IMR-90 (cell line): ENCODE data around the gene VPS35L. TPM values are rescaled to one million over a fixed set of nuclear protein-coding genes. Genes with fewer than 3 reads are reported as not detected.

Experiments used
- ATAC-seq: fragments of 200-7000 bp; cut with Tn5 transposase; 2 replicates; pipeline ENCODE4 v1.9.1; 2020; ENCODE audit warnings: low read depth, mild to moderate bottlenecking, moderate library complexity
- BruUV-seq: library from RNA; stranded (reverse); fragments of 400-500 nt; replicated peaks from 2 replicates; lab custom pipeline; 2021; lab: Mats Ljungman, UMichigan
- CTCF ChIA-PET: fragments of 300-600 bp; formaldehyde crosslinking; extraction: SDS; loops from one replicate; lab custom pipeline; 2021; ENCODE audit warnings: antibody characterized with exemption; lab: Yijun Ruan, JAX
- POLR2A ChIA-PET: fragments of 300-600 bp; sonication (Branson Sonifier 250); formaldehyde crosslinking; loops from one replicate; lab custom pipeline; 2022; ENCODE audit warnings: antibody characterized with exemption; ENCODE audit not compliant: unreplicated experiment; lab: Charles Lee
- DNase-seq: peaks from one replicate; pipeline ENCODE4 v3.0.0; 2013
- H2AFZ ChIP-seq: replicated peaks from 2 replicates; pipeline ENCODE3; 2013; ENCODE audit warnings: low read length, mild to moderate bottlenecking; ENCODE audit not compliant: poor library complexity
- H2AK5ac ChIP-seq: 2 replicates; pipeline ENCODE4 v1.6.1; 2013; ENCODE audit warnings: low read depth, low read length, inconsistent platforms
- H2AK9ac ChIP-seq: replicated peaks from 2 replicates; pipeline ENCODE3; 2013; ENCODE audit warnings: mild to moderate bottlenecking, low read depth, low read length, moderate library complexity; ENCODE audit not compliant: poor library complexity
- H2BK120ac ChIP-seq: 2 replicates; pipeline ENCODE4 v1.6.1; 2013; ENCODE audit warnings: low read depth, low read length, inconsistent platforms
- H2BK15ac ChIP-seq: 3 replicates; pipeline ENCODE4 v1.6.1; 2013; ENCODE audit warnings: low read depth, low read length, inconsistent platforms
- H2BK20ac ChIP-seq: 2 replicates; pipeline ENCODE4 v1.6.1; 2013; ENCODE audit warnings: low read depth, mild to moderate bottlenecking, inconsistent platforms, low read length, moderate library complexity
- H2BK5ac ChIP-seq: 2 replicates; pipeline ENCODE4 v1.6.1; 2013; ENCODE audit warnings: mild to moderate bottlenecking, low read depth, low read length, inconsistent platforms; ENCODE audit not compliant: poor library complexity, severe bottlenecking
- H3K14ac ChIP-seq: replicated peaks from 2 replicates; pipeline ENCODE4 v1.6.1; 2013; ENCODE audit warnings: low read depth, low read length, inconsistent platforms
- H3K18ac ChIP-seq: 2 replicates; pipeline ENCODE4 v1.6.1; 2013; ENCODE audit warnings: low read depth, low read length, control low read depth
- H3K23ac ChIP-seq: 2 replicates; pipeline ENCODE4 v1.6.1; 2013; ENCODE audit warnings: low read depth, low read length, inconsistent platforms
- H3K27ac ChIP-seq: 2 replicates; pipeline ENCODE4 v1.5.1; 2013; ENCODE audit warnings: mild to moderate bottlenecking, control low read depth, low read length; ENCODE audit not compliant: insufficient read depth
- H3K27me3 ChIP-seq: 2 replicates; pipeline ENCODE4 v1.6.1; 2013; ENCODE audit warnings: low read length; ENCODE audit not compliant: control insufficient read depth, insufficient read depth
- H3K36me3 ChIP-seq: 2 replicates; pipeline ENCODE4 v1.6.1; 2013; ENCODE audit warnings: low read length, mixed read lengths; ENCODE audit not compliant: control insufficient read depth, insufficient read depth
- H3K4ac ChIP-seq: 2 replicates; pipeline ENCODE4 v1.6.1; 2013; ENCODE audit warnings: low read depth, low read length, inconsistent platforms
- H3K4me1 ChIP-seq: 2 replicates; pipeline ENCODE4 v1.6.1; 2013; ENCODE audit warnings: low read length, mixed read lengths; ENCODE audit not compliant: control insufficient read depth, insufficient read depth
- H3K4me2 ChIP-seq: 2 replicates; pipeline ENCODE4 v1.6.1; 2013; ENCODE audit warnings: low read depth, mild to moderate bottlenecking, control low read depth, low read length, moderate library complexity
- H3K4me3 ChIP-seq: 2 replicates; pipeline ENCODE4 v1.5.1; 2013; ENCODE audit warnings: low read depth, mild to moderate bottlenecking, control low read depth, low read length, moderate library complexity; ENCODE audit not compliant: insufficient read depth
- H3K56ac ChIP-seq: 2 replicates; pipeline ENCODE4 v1.6.1; 2013; ENCODE audit warnings: low read length, inconsistent platforms; ENCODE audit not compliant: insufficient read depth; ENCODE audit errors: extremely low read depth
- H3K79me1 ChIP-seq, 2 experiments: 2 replicates each; pipeline ENCODE4 v1.6.1; 2013; ENCODE audit warnings: low read length in 2 of 2, inconsistent platforms in 1 of 2, low read depth in 1 of 2
- H3K9ac ChIP-seq: 2 replicates; pipeline ENCODE4 v1.6.1; 2013; ENCODE audit warnings: low read depth, low read length, control low read depth
- H3K9me1 ChIP-seq: 2 replicates; pipeline ENCODE4 v1.6.1; 2013; ENCODE audit warnings: low read length, inconsistent platforms; ENCODE audit not compliant: insufficient read depth
- H3K9me3 ChIP-seq: 2 replicates; pipeline ENCODE4 v1.6.1; 2013; ENCODE audit warnings: low read length; ENCODE audit not compliant: control insufficient read depth, insufficient read depth
- H4K20me1 ChIP-seq: 2 replicates; pipeline ENCODE4 v1.6.1; 2013; ENCODE audit warnings: low read length, inconsistent platforms; ENCODE audit not compliant: insufficient read depth
- H4K5ac ChIP-seq: 2 replicates; pipeline ENCODE4 v1.6.1; 2013; ENCODE audit warnings: mild to moderate bottlenecking, low read depth, low read length, control low read depth
- H4K8ac ChIP-seq, 2 experiments: 2 replicates each; pipeline ENCODE4 v1.6.1; 2013; ENCODE audit warnings: low read depth in 2 of 2, low read length in 2 of 2, control low read depth in 1 of 2, inconsistent platforms in 1 of 2
- H4K91ac ChIP-seq: 2 replicates; pipeline ENCODE4 v1.6.1; 2013; ENCODE audit warnings: low read depth, low read length, inconsistent platforms; ENCODE audit not compliant: insufficient read depth
- BHLHE40 ChIP-seq: fragments of 150-350 bp; IDR thresholded peaks from 2 replicates; pipeline ENCODE4 v1.6.1; 2016; ENCODE audit warnings: mild to moderate bottlenecking, low read depth, low read length
- MXI1 ChIP-seq: IDR thresholded peaks from 2 replicates; pipeline ENCODE4 v1.6.1; 2012; ENCODE audit warnings: low read depth, mild to moderate bottlenecking, low read length, moderate library complexity, borderline replicate concordance
- NFE2L2 ChIP-seq: fragments of 150-350 bp; IDR thresholded peaks from 2 replicates; pipeline ENCODE4 v1.6.1; 2016; ENCODE audit warnings: low read depth, mild to moderate bottlenecking, low read length
- RAD21 ChIP-seq: IDR thresholded peaks from 2 replicates; pipeline ENCODE4 v1.6.1; 2012; ENCODE audit warnings: low read length, improper control_type of control experiment
- RFX5 ChIP-seq: IDR thresholded peaks from 2 replicates; pipeline ENCODE4 v1.8.0; 2012; ENCODE audit warnings: low read depth, mild to moderate bottlenecking, low read length, moderate library complexity
- WGBS, 2 experiments: methylation state at CpG; one replicate each; pipeline versions ENCODE4 v1.1.5 to v1.1.7; 2013; ENCODE audit warnings: missing lambda C conversion rate in 2 of 2; ENCODE audit not compliant: insufficient read length in 1 of 2; ENCODE audit errors: extremely low coverage in 2 of 2; 5-methylcytosine and 5-hydroxymethylcytosine counted together
- dilution Hi-C: fragments of 300-500 bp; cut with HindIII; formaldehyde crosslinking; loops from one replicate; pipeline ENCODE4 v1.14.3; 2018; ENCODE audit warnings: low sequenced_read_pairs; ENCODE audit not compliant: unreplicated experiment
- in situ Hi-C: fragments of 300-500 bp; cut with MboI; formaldehyde crosslinking; loops from 3 replicates; pipeline ENCODE4 v1.14.3; 2019; ENCODE audit warnings: low sequenced_read_pairs, inconsistent platforms, mixed read lengths
- intact Hi-C: fragments of 100-400 bp; cut with micrococcal nuclease; formaldehyde crosslinking; loops from 2 replicates; pipeline ENCODE4 v1.10.0; 2022
- polyA plus RNA-seq, 3 experiments: library from polyadenylated mRNA; depleted of rRNA; stranded (reverse); fragments of >200 nt; gene quantifications; 2 replicates each; pipeline ENCODE4 v1.2.3, GENCODE V29; 2012; ENCODE audit warnings: low replicate concordance in 1 of 3
- total RNA-seq: library from RNA; depleted of rRNA; stranded (reverse); fragments of >200 nt; gene quantifications from 2 replicates; pipeline ENCODE4 v1.2.3, GENCODE V29; 2012

Gene VPS35L
- total and polyA plus RNA-seq, 2 of the 4 experiments (the other 2 are of a cell fraction): 28.0 to 40.1 TPM

DNA sequence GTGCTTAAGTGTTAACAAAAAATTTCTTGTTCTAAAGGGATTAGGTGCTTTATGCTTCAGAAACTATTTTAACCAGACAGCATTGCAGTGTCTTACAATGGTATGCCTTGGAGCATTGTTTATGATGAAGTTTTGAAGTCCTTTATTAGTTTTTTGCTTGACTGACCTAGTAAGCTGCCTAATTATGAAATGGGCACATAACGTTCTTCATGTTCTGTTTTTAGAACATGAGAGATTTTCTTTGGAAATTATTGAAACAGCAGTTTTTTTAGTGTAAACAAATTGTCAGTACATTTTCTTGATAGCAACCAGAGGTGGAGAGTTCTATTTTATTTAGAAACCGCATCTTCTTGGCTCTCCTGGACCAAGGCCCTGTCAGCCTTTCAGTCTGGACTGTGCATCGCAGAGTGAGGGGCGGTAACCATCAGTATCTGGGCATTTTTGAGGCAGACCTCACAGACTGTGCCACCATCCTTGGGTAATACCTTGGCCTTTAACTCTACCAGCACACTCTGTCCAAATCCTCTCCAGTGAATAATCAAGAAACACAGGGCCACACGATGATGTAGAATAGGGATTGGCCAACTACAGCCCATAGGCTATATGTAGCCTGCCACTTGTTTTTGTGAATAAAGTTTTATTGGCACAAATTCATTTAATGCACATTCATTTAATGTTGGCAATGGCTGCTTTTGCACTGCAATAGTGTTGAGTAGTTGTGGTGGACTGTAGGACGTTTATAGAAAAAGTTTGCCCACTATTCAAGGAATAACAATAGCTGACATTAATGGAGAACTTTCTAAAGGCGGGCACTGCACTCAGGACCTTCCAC lies 81.1 kb downstream of the VPS35L start:
- no peaks in the 10 kb centered on the region for H3K9me1 ChIP-seq
- TF ChIP-seq NFE2L2: no peak
- TF ChIP-seq BHLHE40: no peak
- no peak for TF ChIP-seq RFX5
- no peak for TF ChIP-seq MXI1
- no peak for TF ChIP-seq RAD21
- H2BK20ac ChIP-seq: no peak overlapping the region
- no peak overlapping the region for H3K14ac ChIP-seq
- 57% methylated on average over 1 of the region's 7 CpGs; no CpG with 5 or more reads in 1 of the 2 experiments for WGBS, 2 experiments
- no peaks in the 10 kb centered on the region for H4K20me1 ChIP-seq
- no peak overlapping the region for H2AK9ac ChIP-seq
- no peaks in the 10 kb centered on the region for H3K27me3 ChIP-seq
- no peak overlapping the region for H3K4me2 ChIP-seq
- no peak overlapping the region for H3K9ac ChIP-seq
- POLR2A ChIA-PET: no interaction called here
- DNase-seq (no peak), ATAC-seq (no peak)
- H3K23ac ChIP-seq: no peak overlapping the region
- dilution Hi-C loops (no loop called here), intact Hi-C loops (no loop called here), in situ Hi-C loops (no loop called here)
- H3K4me1 ChIP-seq: no peaks in the 10 kb centered on the region
- no peak overlapping the region for H2BK5ac ChIP-seq
- H3K27ac ChIP-seq: no peak overlapping the region
- no peak overlapping the region for H2BK15ac ChIP-seq
- H4K91ac ChIP-seq: no peak overlapping the region
- H2BK120ac ChIP-seq: no peak overlapping the region
- no peak overlapping the region for H3K4me3 ChIP-seq
- no peaks in the 10 kb centered on the region for H3K9me3 ChIP-seq
- no peak overlapping the region for H4K8ac ChIP-seq
- no peak overlapping the region for H3K56ac ChIP-seq
- peaks cover 40% of the 10 kb centered on the region for H3K36me3 ChIP-seq
- H3K4ac ChIP-seq: no peak overlapping the region
- no peak overlapping the region for H2AFZ ChIP-seq
- CTCF ChIA-PET: no interaction called here
- no peak overlapping the region for H2AK5ac ChIP-seq
- H3K18ac ChIP-seq: no peak overlapping the region
- H3K79me1 ChIP-seq: no peaks in the 10 kb centered on the region
- H4K5ac ChIP-seq: no peak overlapping the region
- no TSS peak for BruUV-seq
